T1000 (cell line): Measurements from ENCODE around the gene NVL.
A peak's percentile ranks its signal among the peaks of the same experiment; 100 is the strongest.

ENCODE experiments used
- DNase-seq: peaks from one replicate; lab custom pipeline; 2025; ENCODE audit warnings: mixed read lengths; lab: John Stamatoyannopoulos, UW

The NVL gene

DNA sequence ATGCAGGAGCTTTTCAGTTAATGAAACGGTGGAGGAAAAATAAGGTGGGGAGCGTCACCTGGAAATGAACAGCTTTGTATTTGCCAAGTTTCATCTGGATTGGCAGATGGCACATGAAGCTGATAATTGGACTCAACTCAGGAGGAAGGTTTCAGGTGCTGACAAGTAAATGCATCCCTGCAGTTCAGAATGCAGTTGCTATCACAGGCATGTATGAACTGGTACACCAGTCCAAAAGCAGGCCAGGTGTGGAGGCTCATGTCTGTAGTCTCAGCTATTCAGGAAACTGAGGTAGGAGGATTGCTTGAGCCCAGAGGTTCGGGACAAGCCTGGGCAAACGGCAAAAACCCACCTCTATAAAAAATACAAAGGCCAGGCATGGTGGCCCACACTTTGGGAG lies 131.4 kb downstream of the NVL start:
- DNase-seq, result no peak

GRCh38 chr1:224196813-224197600 lies 133.0 kb downstream of the NVL start:
- DNase-seq, result no peak

DNA sequence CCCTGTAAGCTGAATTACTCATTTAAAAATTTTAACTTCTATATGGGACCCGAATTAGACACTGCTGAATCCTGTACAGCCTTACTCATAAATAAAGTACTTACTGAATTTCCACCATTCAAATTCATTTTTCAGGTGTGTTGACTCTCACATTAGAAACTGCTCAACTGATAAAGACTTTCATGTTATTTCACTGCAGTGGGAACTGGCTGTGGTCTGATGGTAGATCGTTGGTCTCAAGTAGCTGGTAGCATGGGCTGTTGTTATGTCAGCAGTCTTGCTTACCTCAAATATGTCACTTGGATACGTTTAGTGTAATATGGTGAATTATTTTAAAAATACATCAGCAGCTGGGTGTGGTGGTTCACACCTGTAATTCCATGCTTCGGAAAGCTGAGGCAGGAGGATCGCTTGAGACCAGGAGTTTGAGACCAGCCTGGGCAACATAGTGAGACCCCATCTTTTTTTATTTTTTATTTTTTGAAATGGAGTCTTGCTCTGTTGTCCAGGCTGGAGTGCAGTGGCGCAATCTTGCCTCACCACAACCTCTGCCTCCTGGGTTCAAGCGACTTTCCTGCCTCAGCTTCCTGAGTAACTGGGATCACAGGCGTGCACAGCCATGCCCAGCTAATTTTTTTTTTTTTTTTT lies 136.5 kb downstream of the NVL start:
- no peak for DNase-seq

DNA sequence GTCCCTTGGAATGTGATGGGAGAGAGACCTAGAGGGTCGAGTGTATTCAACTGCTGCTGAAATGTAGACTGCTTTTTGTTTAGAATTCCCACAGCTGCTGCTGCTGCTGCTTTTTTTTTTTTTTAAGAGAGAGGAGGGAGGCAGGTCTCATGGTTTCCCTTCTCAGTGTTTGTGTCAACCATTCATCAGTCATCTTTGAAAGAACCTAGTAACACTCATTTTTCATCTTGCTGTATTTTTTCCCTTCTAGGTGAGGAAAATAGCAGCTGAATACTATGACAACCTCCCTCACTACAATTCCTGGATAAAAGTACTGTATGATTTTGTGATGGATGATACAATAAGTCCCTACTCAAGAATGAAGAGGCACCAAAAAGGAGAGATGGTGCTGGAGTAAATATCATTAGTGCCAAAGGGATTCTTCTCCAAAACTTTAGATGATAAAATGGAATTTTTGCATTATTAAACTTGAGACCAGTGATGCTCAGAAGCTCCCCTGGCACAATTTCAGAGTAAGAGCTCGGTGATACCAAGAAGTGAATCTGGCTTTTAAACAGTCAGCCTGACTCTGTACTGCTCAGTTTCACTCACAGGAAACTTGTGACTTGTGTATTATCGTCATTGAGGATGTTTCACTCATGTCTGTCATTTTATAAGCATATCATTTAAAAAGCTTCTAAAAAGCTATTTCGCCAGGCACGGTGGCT lies 137.7 kb downstream of the NVL start:
- DNase-seq, result no peak

DNA sequence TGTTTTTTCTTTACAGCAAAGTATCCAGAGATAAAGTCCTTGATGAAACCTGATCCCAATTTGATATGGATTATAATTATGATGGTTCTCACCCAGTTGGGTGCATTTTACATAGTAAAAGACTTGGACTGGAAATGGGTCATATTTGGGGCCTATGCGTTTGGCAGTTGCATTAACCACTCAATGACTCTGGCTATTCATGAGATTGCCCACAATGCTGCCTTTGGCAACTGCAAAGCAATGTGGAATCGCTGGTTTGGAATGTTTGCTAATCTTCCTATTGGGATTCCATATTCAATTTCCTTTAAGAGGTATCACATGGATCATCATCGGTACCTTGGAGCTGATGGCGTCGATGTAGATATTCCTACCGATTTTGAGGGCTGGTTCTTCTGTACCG lies 140.4 kb downstream of the NVL start:
- DNase-seq, result no peak

- DNase-seq, result no peak
These were observed 141.7 kb downstream of the NVL start for GRCh38 chr1:224188286-224188685.

DNA sequence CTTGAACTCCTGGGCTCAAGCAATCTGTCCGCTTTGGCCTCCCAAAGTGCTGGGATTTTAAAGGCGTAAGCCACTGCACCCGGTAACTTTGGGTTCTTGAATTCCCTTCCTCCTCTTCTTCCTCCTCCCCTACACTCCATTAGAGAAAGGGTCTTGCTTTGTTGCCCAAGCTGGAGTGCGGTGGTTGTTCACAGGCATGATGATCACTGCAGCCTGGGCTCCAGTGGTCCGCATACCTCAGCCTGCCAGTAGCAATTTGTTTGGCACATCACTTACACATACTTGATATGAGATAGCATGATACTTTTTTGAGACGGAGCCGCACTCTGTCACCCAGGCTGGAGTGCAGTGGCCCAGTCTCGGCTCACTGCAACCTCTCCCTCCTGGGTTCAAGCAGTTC lies 144.8 kb downstream of the NVL start:
- DNase-seq, result no peak

- peak; percentile 67 for DNase-seq
These were observed 146.2 kb downstream of the NVL start for GRCh38 chr1:224183591-224184312.

GRCh38 chr1:224182866-224183590 lies 146.9 kb downstream of the NVL start, which contains the start of gene DEGS1:
DEGS1 (plus strand) TSS chr1:224183240; CDS start chr1:224183337, 97 bp downstream.
- DNase-seq, result peak; percentile 82

GRCh38 chr1:224182057-224182865 lies 147.7 kb downstream of the NVL start:
- no peak for DNase-seq

DNA sequence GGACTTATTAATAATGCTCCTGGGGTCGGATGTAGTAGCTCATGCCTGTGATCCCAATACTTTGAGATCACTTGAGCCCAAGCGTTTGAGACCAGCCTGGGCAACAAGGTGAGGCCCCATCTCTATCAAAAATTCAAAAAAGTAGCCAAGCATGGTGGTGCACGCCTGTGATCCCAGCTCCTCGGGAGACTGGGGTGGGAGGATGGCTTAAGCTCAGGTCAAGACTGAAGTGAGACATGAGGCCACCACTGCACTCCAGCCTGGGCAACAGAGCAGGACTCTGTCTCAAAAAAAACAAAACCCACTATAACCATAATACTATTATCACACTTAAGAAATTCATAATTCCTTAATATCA lies 148.5 kb downstream of the NVL start:
- no peak for DNase-seq

GRCh38 chr1:224180783-224181452 lies 149.1 kb downstream of the NVL start:
- no peak for DNase-seq

- no peak for DNase-seq
These were observed 151.1 kb downstream of the NVL start for GRCh38 chr1:224178894-224179293.

DNA sequence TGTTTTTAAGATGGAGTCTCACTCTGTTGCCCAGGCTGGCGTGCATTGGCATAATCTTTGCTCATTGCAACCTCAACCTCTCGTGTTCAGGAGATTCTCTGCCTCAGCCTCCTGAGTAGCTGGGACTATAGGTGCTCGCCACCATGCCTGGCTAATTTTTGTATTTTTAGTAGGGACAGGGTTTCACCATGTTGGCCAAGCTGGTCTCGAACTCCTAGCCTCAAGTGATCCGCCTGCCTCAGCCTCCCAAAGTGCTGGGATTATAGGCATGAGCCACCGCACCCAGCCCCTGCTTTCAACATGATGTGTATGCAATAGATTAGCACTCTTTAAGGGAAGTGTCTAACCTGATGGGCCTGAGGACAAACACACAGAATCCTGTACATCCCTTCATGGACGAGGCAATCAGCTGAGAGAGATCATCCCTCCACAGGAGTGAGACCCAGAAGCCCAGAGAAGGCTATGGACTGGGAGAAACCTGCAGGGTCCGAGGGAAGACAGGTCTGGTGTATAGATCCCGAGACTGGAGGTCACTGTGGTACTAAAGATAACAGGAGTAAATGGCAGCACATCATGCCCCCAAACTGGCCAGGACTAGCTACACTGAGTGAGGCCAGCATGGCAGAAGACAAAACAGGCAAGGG lies 152.5 kb downstream of the NVL start:
- DNase-seq, result no peak
